HK-2 (cell line): ENCODE measurements around the gene REG1A.

ENCODE experiments used
- DNase-seq: peaks from one replicate; pipeline ENCODE4 v3.0.0-alpha.2; 2018; ENCODE audit not compliant: unreplicated experiment

The REG1A gene

DNA sequence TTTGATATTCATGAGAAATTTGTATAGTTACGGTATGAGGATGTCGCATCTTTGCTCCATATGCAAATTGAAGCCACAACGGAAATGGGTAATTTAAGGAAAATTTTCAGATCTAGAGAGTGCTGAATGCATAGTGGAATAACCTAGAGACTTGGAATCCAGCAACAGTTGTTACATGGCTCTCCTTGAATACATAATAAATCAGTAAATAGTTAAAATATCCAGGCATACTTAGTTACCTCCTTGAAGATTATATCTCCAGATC is 5.4 kb downstream of the REG1A start:
- no peak for DNase-seq

DNA sequence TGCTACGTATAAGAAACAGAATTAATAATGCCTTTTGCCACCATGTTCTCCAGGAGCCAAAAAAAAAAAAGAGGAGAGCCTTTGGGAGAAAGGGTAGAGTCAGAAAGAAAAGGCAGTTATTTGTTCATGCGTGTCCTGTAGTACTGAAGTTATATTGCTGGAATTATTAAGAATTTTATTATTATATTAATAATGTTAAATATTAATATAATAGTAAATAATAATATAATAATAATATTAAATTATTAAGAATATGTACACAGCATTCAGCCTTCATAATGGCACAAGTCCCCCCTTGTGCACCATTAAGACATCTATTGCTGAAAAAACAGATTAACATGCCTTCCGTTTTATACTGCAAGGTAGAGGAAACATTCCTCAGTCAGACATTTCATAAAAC is 8.1 kb downstream of the REG1A start:
- DNase-seq: no peak

DNA sequence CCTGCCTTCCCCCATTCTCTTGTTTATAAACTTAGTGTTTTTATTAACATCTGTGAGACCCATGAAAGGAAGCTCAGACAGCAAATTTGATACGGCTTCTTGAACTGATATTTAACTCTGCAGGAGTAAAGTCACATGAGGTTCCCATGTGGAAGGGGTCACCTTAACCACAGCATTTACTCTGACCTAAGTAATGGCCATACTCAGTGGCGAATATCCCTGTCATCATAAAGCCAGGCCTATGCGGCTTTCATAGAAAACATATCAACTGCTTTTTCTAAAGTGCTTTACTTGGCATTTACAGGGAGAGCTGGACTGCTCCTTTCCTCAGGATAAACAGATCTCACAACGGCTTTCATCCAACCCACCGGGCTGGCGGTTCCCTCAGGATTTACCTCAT is 9.0 kb downstream of the REG1A start:
- no peak for DNase-seq

DNA sequence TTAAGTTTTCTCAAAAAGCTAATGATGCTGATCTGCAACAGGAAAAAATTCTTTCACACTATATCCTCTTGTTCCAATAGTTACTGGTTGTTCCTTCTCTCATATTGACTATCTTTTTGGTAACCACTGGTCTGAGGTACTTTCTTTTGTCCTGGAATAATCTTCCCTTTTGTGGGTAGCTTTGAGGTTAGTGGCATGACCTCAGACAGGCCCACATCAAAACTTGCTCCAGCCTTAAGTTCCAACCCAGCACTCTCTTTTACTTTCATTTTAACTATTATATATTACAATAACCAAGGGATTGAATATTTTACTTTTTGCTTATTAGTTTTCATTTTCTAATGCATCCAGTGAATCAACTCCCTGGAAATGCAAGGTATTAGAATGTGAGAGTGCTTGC is 9.5 kb downstream of the REG1A start:
- no peak for DNase-seq

DNA sequence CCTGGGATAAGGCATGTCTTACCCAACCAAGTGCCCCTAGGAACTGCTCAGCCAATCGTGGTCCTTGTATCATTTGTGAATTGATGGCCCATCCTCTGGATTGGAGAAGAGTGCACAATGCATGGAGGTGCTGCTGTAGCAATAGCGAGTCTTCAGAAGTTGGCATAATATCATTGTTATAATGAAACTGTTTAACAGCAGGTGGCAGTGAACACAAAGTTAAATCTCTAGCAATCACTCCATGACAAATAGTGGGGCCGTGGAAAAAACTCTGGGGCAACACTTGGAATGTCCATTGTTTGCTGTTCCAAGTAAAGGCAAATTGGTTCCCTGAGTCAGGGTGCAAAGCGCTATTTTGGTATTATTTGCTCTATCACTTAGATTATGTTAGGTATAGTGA is 11.4 kb downstream of the REG1A start:
- DNase-seq: no peak

DNA sequence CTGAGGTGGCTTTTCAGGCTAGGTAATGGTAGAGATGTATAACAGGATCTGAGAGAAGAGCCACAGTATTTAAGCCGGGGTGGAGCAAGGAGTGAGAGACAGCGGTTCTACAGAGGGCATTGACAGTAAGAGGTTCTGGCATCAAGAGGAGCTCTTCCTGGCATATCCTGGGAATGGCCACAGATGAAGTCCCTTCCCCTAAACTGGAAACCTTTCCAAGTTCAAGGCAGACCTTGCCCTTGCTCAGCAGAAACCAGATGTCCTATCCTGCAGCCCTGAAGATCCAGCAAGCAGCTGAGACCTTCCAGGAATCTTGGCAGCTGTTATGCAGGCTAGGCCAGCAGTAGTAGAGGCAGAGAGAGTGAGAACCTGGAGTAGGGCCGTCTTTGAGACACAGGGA is 18.1 kb downstream of the REG1A start:
- no peak for DNase-seq

DNA sequence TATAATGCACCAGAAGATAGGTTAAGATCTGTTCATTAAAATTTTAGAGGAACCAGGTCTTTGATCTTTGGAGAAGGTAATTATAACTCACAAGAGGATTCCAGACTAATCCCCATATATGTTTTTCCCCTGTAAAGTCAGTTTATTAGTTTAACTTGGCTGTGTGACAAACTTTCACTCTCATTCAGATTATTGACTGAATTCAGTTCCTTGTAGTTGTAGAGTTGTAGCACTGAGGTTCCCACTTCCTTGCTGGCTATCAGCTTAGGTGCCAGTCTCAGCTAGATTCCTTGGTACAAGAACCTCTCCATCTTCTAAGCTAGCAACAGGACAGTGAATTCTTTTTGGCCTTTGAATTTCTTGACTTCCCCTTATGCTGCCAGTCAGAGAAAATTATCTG is 19.1 kb downstream of the REG1A start:
- no peak for DNase-seq

DNA sequence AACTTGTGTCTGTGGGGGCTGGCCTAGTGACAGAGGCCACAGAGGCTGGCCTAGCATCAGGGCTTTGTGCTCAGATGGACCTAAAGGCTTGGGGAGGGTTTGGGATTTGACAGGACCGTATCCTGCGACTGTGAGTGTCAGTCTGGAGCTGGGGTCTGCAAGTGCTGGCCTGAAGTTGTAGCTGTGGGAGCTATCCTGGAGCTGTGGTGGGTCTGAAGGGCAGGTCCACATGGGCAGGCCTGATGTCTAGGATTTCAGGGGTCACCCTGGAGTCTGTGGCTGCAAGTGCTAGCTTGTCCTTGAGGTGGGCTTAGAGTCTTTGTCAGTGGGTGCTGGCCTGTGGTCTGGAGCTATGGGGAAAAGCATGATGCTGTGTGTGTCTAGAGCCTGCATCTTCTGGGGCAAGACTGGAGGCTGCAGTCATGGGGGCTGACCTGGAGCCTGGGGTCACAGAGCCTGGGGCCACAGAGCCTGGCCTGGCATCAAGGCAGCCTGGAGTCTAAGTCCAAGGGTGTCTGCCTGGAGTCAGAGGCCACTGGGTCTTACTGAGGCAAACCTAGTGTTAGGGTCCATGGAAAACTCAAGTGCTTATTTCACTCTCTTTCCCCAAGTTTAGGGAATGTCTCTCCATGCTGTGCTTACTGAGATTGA is 35.7 kb downstream of the REG1A start:
- DNase-seq: no peak

DNA sequence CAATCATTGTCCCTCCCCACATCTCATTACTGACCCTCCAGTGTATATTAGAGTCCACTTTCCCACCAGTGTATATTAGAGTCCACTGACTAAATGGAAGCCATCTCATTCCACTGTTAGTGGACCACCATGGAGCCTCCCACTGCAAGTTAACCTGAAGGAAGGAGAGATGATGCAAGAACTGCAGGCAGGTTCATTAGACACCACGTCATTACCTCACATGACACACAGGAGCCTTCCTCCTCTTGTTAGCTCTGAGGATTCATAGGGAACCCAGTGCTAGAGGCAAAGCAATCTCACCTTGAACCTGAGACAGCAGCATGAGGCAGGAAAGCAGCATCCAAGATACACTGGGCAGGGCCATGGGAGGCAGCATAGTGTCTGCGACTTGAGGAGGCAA is 38.7 kb downstream of the REG1A start:
- DNase-seq: no peak

DNA sequence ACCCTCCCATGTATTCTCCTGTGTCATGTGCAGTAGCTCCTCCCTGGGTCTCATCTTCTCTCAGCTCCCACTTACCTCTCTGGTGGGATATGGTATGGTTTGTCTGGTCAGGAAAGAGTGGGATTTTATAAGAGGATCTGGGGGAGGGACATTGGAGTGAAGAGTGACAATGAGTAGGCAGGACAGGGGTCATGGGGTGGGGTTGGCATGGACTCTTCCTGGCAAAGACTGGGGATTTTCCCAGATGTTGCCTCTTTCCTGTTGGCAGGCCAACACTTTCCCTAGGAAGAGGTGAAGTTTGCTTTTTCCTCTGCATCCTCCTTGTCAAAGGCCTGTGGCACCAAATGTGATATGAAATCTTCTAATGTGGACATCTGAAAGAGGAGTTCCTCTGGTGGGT is 39.4 kb downstream of the REG1A start, which contains the start of gene REG3A:
Gene REG3A (minus strand): TSS at position 101 of the 400 bp plus-strand sequence. CDS start 348 bp downstream, outside the sequence.
- DNase-seq: no peak

DNA sequence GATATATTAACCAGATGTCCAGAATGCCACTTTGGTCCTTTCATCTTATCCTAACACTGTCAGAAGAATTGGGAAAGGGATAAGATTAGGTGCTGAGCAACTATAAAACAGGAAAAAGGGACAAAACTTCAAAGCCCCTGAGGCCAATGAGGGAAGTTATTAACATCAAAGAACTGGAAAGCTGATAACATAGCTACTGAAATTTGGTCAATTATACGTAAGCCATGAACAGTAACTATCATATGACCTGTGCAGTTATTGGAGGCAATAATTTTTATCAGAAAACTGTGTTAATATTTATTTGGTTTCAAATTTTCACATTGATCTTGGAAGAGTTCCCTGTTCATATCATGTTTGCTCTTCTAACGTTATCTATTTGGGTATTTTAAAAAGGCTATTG is 41.8 kb downstream of the REG1A start:
- no peak for DNase-seq

DNA sequence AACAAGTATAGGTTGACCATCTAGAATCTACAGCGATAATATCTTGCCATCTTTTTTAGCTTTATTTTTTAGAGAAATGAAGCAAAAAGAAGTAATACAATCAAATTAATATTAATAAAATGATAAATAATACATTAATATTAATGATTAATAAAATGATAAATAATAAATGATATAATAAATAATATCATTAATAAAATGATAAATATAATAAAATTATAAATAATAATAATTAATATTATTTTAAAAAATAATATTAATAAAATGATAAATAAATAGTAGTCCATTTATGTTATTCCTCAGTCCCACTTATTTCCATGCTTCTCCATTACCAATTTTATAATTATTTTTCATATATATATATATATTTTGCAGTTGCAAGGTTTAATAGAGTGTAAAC is 42.5 kb downstream of the REG1A start:
- DNase-seq: no peak

DNA sequence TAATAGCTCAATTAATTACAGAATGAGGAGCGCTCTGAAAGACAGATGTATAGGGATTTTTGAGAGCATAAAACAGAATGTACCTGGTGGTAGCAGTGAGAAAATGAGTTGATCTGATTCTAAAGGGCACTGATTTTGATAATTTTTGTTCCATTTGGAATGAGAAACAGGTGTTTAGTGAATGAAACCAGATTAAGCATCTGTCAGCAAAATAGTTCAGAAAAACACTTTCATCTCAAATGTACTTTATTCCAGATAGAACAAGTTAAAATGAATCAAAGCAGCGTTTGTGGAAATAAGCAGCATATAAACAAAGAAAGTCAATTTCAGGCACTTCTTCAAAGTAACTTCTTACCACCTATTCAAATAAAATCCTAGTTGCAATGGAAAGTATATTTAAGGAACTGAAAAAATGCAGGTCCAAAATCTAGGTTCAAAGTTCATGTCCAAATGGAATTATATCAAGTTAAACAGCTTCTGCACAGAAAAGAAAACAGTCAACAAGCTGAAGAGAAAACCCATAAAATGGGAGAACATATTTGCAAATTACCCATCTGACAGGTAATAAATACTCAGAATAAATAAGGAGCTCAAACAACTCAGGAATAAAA is 51.2 kb downstream of the REG1A start:
- DNase-seq: no peak
